NCI-H82 treated with DMSO at 0.1 percent for 48 hours (cell line): ENCODE results near the gene LYZL1.
"Not testable (repeated sequence)": the region's sequence is repeated elsewhere in the genome, so short reads cannot be mapped to it uniquely, and the experiment has no call there.

Source experiments
- DNase-seq: peaks from one replicate; lab custom pipeline; 2025; ENCODE audit not compliant: unreplicated experiment; lab: John Stamatoyannopoulos, UW

Gene LYZL1

GRCh38 chr10:29288906-29289305 is at the start of gene LYZL1:
LYZL1 (plus strand) TSS chr10:29289070; CDS start chr10:29291868, 2,798 bp downstream.
- DNase-seq, result not testable (repeated sequence)

GRCh38 chr10:29239569-29240472 is 49.0 kb upstream of the LYZL1 start:
- DNase-seq, result no peak

- no peak for DNase-seq
These were observed 47.7 kb upstream of the LYZL1 start for GRCh38 chr10:29240986-29241660.

GRCh38 chr10:29241925-29242324 is 46.9 kb upstream of the LYZL1 start:
- DNase-seq, result no peak

GRCh38 chr10:29243066-29243465 is 45.8 kb upstream of the LYZL1 start:
- DNase-seq, result no peak

- DNase-seq, result no peak
These were observed 45.1 kb upstream of the LYZL1 start for GRCh38 chr10:29243750-29244149.

GRCh38 chr10:29244978-29245377 is 43.9 kb upstream of the LYZL1 start:
- DNase-seq, result no peak

- DNase-seq, result no peak
These were observed 43.4 kb upstream of the LYZL1 start for GRCh38 chr10:29245476-29245875.

- DNase-seq, result no peak
These were observed 42.4 kb upstream of the LYZL1 start for GRCh38 chr10:29246449-29246848.

- DNase-seq, result no peak
These were observed 40.7 kb upstream of the LYZL1 start for GRCh38 chr10:29248158-29248557.

- no peak for DNase-seq
These were observed 39.9 kb upstream of the LYZL1 start for GRCh38 chr10:29249018-29249417.

- no peak for DNase-seq
These were observed 38.8 kb upstream of the LYZL1 start for GRCh38 chr10:29250066-29250465.

- DNase-seq, result no peak
These were observed 35.8 kb upstream of the LYZL1 start for GRCh38 chr10:29252811-29253689.

- DNase-seq, result no peak
These were observed 35.2 kb upstream of the LYZL1 start for GRCh38 chr10:29253690-29254029.

GRCh38 chr10:29254123-29255046 is 34.5 kb upstream of the LYZL1 start:
- no peak for DNase-seq

- DNase-seq, result no peak
These were observed 33.8 kb upstream of the LYZL1 start for GRCh38 chr10:29255104-29255503.

- DNase-seq, result no peak
These were observed 32.9 kb upstream of the LYZL1 start for GRCh38 chr10:29256019-29256418.

- DNase-seq, result no peak
These were observed 32.3 kb upstream of the LYZL1 start for GRCh38 chr10:29256586-29256985.

GRCh38 chr10:29257106-29257783 is 31.6 kb upstream of the LYZL1 start:
- no peak for DNase-seq

- DNase-seq, result no peak
These were observed 31.1 kb upstream of the LYZL1 start for GRCh38 chr10:29257784-29258135.
